Measurements from ENCODE around the gene RANBP1. TPM values are rescaled to one million over a fixed set of nuclear protein-coding genes. Genes with fewer than 3 reads are reported as not detected.

The RANBP1 gene
- total RNA-seq, 2 experiments from 2014 or later, result 68.1 to 72.1 TPM

DNA sequence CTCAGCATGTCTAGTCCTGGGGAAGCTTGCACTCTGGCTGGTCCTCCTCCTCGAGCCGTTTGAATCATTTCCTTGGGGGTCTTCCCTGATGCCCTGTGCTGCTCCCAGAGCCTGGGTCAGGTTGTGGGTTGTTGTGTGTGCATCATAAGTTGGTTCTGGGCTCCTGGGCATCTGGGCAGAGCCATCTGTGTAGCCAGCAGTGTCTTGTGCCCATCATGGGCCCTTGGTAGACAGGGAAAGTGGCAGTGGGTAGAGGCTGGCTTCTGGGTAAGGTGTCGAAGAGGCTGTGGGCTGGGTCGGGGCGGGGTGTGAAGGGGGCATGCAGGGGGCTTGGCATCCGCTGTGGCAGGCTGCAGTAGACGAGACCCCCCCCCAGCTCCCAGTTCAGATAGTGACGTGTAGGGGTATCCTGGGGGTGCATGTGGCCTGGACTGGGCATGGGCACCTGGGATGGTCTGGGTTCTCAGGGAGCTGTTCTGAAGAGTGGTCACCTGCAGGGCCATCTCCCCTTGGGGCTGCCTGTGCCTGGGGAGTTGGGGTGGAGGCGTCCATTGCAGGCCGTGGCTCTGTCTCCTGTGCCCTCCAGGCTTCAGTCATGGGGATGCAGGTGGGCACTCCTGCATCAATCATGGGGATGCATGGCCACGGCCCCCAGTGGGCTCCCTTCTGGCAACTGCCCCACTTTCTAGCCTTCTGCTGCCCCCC lies 8.3 kb downstream of the RANBP1 start:
- Histone ChIP-seq H3K4me3 (ENCODE audit: low read length) (no peak overlapping the region), H3K9me3 (ENCODE audit: control insufficient read depth in 1 of 2, insufficient read depth in 1 of 2, low read length in 2 of 2) (no peaks in the 10 kb centered on the region), H3K36me3 (ENCODE audit: insufficient read depth, low read length) (peaks cover 59% of the 10 kb centered on the region), H3K27me3 (ENCODE audit: control insufficient read depth in 1 of 2, insufficient read depth in 2 of 2, low read length in 2 of 2) (no peaks in the 10 kb centered on the region), H3K4me1 (ENCODE audit: insufficient read depth, low read length) (peaks cover 46% of the 10 kb centered on the region), H3K27ac (ENCODE audit: low read depth in 1 of 2, low read length in 2 of 2) (no peak overlapping the region)
- intact Hi-C loops (cut with DNase I, micrococcal nuclease), result no loop called here
- peaks cover 43% of the 10 kb centered on the region for H3K36me3 Mint-ChIP-seq (ENCODE audit: low read depth)
- TF ChIP-seq, protein P1, sequence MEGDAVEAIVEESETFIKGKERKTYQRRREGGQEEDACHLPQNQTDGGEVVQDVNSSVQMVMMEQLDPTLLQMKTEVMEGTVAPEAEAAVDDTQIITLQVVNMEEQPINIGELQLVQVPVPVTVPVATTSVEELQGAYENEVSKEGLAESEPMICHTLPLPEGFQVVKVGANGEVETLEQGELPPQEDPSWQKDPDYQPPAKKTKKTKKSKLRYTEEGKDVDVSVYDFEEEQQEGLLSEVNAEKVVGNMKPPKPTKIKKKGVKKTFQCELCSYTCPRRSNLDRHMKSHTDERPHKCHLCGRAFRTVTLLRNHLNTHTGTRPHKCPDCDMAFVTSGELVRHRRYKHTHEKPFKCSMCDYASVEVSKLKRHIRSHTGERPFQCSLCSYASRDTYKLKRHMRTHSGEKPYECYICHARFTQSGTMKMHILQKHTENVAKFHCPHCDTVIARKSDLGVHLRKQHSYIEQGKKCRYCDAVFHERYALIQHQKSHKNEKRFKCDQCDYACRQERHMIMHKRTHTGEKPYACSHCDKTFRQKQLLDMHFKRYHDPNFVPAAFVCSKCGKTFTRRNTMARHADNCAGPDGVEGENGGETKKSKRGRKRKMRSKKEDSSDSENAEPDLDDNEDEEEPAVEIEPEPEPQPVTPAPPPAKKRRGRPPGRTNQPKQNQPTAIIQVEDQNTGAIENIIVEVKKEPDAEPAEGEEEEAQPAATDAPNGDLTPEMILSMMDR (IDR thresholded peaks at IDR 0.05), result no peak
- peaks cover 2% of the 10 kb centered on the region for H3K4me1 Mint-ChIP-seq (ENCODE audit: low read depth)
- no peak overlapping the region for H3K4me3 Mint-ChIP-seq
- no peaks in the 10 kb centered on the region for H3K27me3 Mint-ChIP-seq
- no peak for DNase-seq
- H3K27ac Mint-ChIP-seq, result no peak overlapping the region
- H3K9me3 Mint-ChIP-seq, result no peaks in the 10 kb centered on the region
- POLR2A ChIA-PET, result no interaction called here
- CTCF ChIA-PET, result no interaction called here
- ATAC-seq (ENCODE audit: poor library complexity), result no peak

DNA sequence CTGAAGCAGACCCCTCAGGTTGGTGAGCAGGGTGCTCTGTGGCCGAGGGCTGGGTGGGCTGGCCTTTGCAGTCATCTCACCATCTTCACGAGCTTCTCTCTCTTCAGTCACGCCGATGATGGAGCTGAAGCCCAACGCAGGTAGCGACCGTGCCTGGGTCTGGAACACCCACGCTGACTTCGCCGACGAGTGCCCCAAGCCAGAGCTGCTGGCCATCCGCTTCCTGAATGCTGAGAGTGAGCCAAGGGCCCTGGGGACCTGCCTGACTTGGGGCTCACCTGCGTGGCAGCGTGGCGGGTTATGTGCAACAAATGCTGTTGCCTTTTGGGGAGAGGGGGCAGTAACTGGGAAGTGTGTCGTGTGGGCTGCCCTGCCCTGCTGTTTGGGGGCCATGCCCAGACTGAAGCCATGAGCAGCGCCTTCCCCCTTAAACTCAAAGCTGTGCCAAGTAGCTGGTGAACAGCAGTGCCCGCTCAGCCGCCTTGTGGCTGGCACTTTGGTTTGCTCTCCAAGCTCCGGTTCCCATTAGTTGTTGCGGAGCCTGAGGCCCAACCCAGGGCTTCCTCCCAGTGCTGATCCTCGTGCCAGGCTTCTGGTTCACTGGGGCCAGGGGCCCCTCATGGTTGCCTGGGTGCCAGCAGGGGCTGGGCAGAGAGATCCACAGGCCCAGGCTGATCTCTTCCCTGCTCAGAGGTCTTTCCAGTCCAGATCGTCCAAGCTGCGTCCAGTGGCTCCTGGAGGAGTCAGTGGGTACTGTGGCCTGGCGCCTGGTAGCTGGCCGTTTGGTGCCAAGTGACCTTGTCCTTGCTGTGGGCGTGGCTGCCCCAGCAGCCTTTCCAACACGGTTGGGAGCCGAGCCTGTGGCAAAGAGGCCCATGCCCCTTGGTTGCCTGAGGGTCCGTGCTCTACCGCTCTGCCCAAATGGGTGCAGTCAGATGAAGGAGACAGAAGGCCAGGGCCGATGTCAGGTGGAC lies 9.6 kb downstream of the RANBP1 start:
- Mint-ChIP-seq H3K36me3 (ENCODE audit: low read depth) (peaks cover 33% of the 10 kb centered on the region), H3K9me3 (no peaks in the 10 kb centered on the region), H3K27ac (no peak overlapping the region), H3K4me1 (ENCODE audit: low read depth) (peaks cover 8% of the 10 kb centered on the region), H3K4me3 (no peak overlapping the region), H3K27me3 (no peaks in the 10 kb centered on the region)
- no peaks in the 10 kb centered on the region for H3K9me3 ChIP-seq (ENCODE audit: control insufficient read depth in 1 of 2, insufficient read depth in 1 of 2, low read length in 2 of 2)
- TF ChIP-seq, protein P1 (IDR thresholded peaks at IDR 0.05), result no peak
- intact Hi-C loops (cut with DNase I, micrococcal nuclease), result no loop called here
- ATAC-seq (ENCODE audit: poor library complexity) (no peak), DNase-seq (no peak)
- no peak overlapping the region for H3K27ac ChIP-seq (ENCODE audit: low read depth in 1 of 2, low read length in 2 of 2)
- CTCF ChIA-PET, result no interaction called here
- POLR2A ChIA-PET, result no interaction called here
- peaks cover 47% of the 10 kb centered on the region for H3K36me3 ChIP-seq (ENCODE audit: insufficient read depth, low read length)
- no peak overlapping the region for H3K4me3 ChIP-seq (ENCODE audit: low read length)
- peaks cover 46% of the 10 kb centered on the region for H3K4me1 ChIP-seq (ENCODE audit: insufficient read depth, low read length)
- H3K27me3 ChIP-seq (ENCODE audit: control insufficient read depth in 1 of 2, insufficient read depth in 2 of 2, low read length in 2 of 2), result no peaks in the 10 kb centered on the region

DNA sequence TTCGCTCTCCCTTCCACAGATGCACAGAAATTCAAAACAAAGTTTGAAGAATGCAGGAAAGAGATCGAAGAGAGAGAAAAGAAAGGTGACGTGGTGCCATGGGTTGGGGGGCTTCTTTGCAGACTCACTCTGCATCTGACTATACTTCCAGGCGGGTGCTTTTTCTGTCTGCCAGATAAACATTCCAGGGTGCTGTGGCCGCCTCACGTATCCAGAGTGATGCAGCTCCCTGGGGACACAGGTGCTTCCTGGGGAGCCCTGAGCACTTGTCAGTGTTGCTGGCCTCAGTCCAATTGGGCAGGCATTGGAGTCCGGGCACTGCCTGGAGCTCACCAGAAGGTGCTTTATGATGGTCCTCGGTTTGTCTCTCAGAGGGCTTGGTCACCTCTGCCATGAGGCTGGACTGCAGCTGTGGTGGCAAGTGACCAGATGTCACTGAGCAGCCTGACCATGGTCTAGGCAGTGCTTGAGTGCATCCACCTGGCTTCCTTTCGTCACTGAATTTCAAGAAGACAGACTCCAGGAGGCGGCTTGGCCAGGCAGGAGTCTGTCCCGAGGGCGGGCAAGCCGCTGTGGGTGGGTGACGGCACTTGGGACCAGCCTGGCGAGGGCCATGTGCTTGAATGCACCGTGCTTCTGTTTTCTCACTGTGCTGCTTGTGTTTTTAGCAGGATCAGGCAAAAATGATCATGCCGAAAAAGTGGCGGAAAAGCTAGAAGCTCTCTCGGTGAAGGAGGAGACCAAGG lies 10.6 kb downstream of the RANBP1 start:
- CTCF ChIA-PET, result no interaction called here
- Histone ChIP-seq H3K36me3 (ENCODE audit: insufficient read depth, low read length) (peaks cover 40% of the 10 kb centered on the region), H3K9me3 (ENCODE audit: control insufficient read depth in 1 of 2, insufficient read depth in 1 of 2, low read length in 2 of 2) (no peaks in the 10 kb centered on the region), H3K4me3 (ENCODE audit: low read length) (no peak overlapping the region), H3K27me3 (ENCODE audit: control insufficient read depth in 1 of 2, insufficient read depth in 2 of 2, low read length in 2 of 2) (no peaks in the 10 kb centered on the region), H3K4me1 (ENCODE audit: insufficient read depth, low read length) (peaks cover 45% of the 10 kb centered on the region), H3K27ac (ENCODE audit: low read depth in 1 of 2, low read length in 2 of 2) (no peak overlapping the region)
- POLR2A ChIA-PET, result no interaction called here
- TF ChIP-seq, protein P1 (IDR thresholded peaks at IDR 0.05), result no peak
- ATAC-seq (ENCODE audit: poor library complexity) (no peak), DNase-seq (no peak)
- Mint-ChIP-seq H3K9me3 (no peaks in the 10 kb centered on the region), H3K4me3 (no peak overlapping the region), H3K27ac (no peak overlapping the region), H3K4me1 (ENCODE audit: low read depth) (peaks cover 8% of the 10 kb centered on the region), H3K27me3 (no peaks in the 10 kb centered on the region), H3K36me3 (ENCODE audit: low read depth) (peaks cover 33% of the 10 kb centered on the region)
- intact Hi-C loops (cut with DNase I, micrococcal nuclease), result no loop called here
